WTC11 (cell line): ENCODE results near the gene ADAM17. TPM values are rescaled to one million over a fixed set of nuclear protein-coding genes. Genes with fewer than 3 reads are reported as not detected.

Experiments
- ATAC-seq: fragments of 200-7000 bp; cut with Tn5 transposase; 2 replicates; pipeline ENCODE4 v1.10.0; 2021; ENCODE audit warnings: mild to moderate bottlenecking, moderate library complexity
- CTCF ChIA-PET: fragments of 300-600 bp; sonication (Branson Sonifier 250); formaldehyde crosslinking; loops from one replicate; lab custom pipeline; 2021; ENCODE audit warnings: antibody characterized with exemption; lab: Charles Lee
- POLR2A ChIA-PET: fragments of 350-600 bp; sonication (Branson Sonifier 250); formaldehyde crosslinking; loops from one replicate; lab custom pipeline; 2021; ENCODE audit warnings: antibody characterized with exemption; lab: Charles Lee
- DNase-seq: peaks from one replicate; pipeline ENCODE4 v3.0.0; 2021; ENCODE audit warnings: low spot score
- H3K27ac Mint-ChIP-seq: 2 replicates; pipeline ENCODE4 v1.8.0; 2021; ENCODE audit warnings: mixed read lengths
- H3K27me3 Mint-ChIP-seq: 2 replicates; pipeline ENCODE4 v1.8.0; 2021; ENCODE audit warnings: low read depth, mild to moderate bottlenecking, moderate library complexity, mixed read lengths
- H3K36me3 Mint-ChIP-seq: 2 replicates; pipeline ENCODE4 v1.8.0; 2021; ENCODE audit warnings: mixed read lengths
- H3K4me1 Mint-ChIP-seq: 2 replicates; pipeline ENCODE4 v1.8.0; 2022; ENCODE audit warnings: mixed read lengths
- H3K4me3 Mint-ChIP-seq: 2 replicates; pipeline ENCODE4 v1.8.0; 2021; ENCODE audit warnings: mild to moderate bottlenecking, moderate library complexity, mixed read lengths
- H3K9me3 Mint-ChIP-seq: 2 replicates; pipeline ENCODE4 v1.8.0; 2021; ENCODE audit warnings: mixed read lengths
- AFF4 ChIP-seq: sonication (generic); formaldehyde crosslinking; IDR thresholded peaks from 2 replicates; pipeline ENCODE4 v1.8.1; 2023; ENCODE audit warnings: mild to moderate bottlenecking, missing genetic modification reagents, borderline replicate concordance
- ATF6 ChIP-seq: sonication (generic); formaldehyde crosslinking; IDR thresholded peaks from 2 replicates; pipeline ENCODE4 v1.8.1; 2023; ENCODE audit warnings: mild to moderate bottlenecking, missing genetic modification reagents
- ESRRA ChIP-seq: sonication (generic); formaldehyde crosslinking; IDR thresholded peaks from 2 replicates; pipeline ENCODE4 v1.8.1; 2022; ENCODE audit warnings: mild to moderate bottlenecking, missing genetic modification reagents, borderline replicate concordance
- FOXK1 ChIP-seq: sonication (generic); formaldehyde crosslinking; IDR thresholded peaks from 2 replicates; pipeline ENCODE4 v1.8.0; 2022; ENCODE audit warnings: mild to moderate bottlenecking, moderate library complexity, missing genetic modification reagents
- HMGXB4 ChIP-seq: sonication (generic); formaldehyde crosslinking; IDR thresholded peaks from 2 replicates; pipeline ENCODE4 v1.8.1; 2023; ENCODE audit warnings: mild to moderate bottlenecking, moderate library complexity, missing genetic modification reagents
- JAZF1 ChIP-seq: fragments of 250-450 bp; sonication (Bioruptor Pico); IDR thresholded peaks from 2 replicates; pipeline ENCODE4 v1.9.0; 2021; ENCODE audit warnings: moderate library complexity, mild to moderate bottlenecking, inconsistent platforms
- MYBL2 ChIP-seq: sonication (generic); formaldehyde crosslinking; IDR thresholded peaks from 2 replicates; pipeline ENCODE4 v1.8.1; 2023; ENCODE audit warnings: mild to moderate bottlenecking, moderate library complexity, missing genetic modification reagents
- NR1H2 ChIP-seq: sonication (generic); formaldehyde crosslinking; IDR thresholded peaks from 2 replicates; pipeline ENCODE4 v1.9.0; 2021; ENCODE audit warnings: mild to moderate bottlenecking, moderate library complexity, missing genetic modification reagents
- OVOL2 ChIP-seq: fragments of 250-450 bp; sonication (Bioruptor Pico); IDR thresholded peaks from 2 replicates; pipeline ENCODE4 v1.9.0; 2021; ENCODE audit warnings: mild to moderate bottlenecking, borderline replicate concordance
- PREB ChIP-seq: sonication (generic); formaldehyde crosslinking; IDR thresholded peaks from 2 replicates; pipeline ENCODE4 v1.8.1; 2022; ENCODE audit warnings: mild to moderate bottlenecking, missing genetic modification reagents, moderate library complexity, borderline replicate concordance
- PRRX2 ChIP-seq: fragments of 250-450 bp; sonication (Bioruptor Pico); IDR thresholded peaks from 2 replicates; pipeline ENCODE4 v1.8.0; 2021; ENCODE audit warnings: mild to moderate bottlenecking
- SMAD3 ChIP-seq: sonication (generic); formaldehyde crosslinking; IDR thresholded peaks from 2 replicates; pipeline ENCODE4 v1.8.0; 2022; ENCODE audit warnings: missing genetic modification reagents, mild to moderate bottlenecking, borderline replicate concordance
- USF1 ChIP-seq: sonication (generic); formaldehyde crosslinking; IDR thresholded peaks from 2 replicates; pipeline ENCODE4 v1.8.0; 2022; ENCODE audit warnings: mild to moderate bottlenecking, missing genetic modification reagents
- ZBTB21 ChIP-seq: sonication (generic); formaldehyde crosslinking; IDR thresholded peaks from 2 replicates; pipeline ENCODE4 v1.8.1; 2023; ENCODE audit warnings: mild to moderate bottlenecking, missing genetic modification reagents, borderline replicate concordance
- ZNF232 ChIP-seq: sonication (generic); formaldehyde crosslinking; IDR thresholded peaks from 2 replicates; pipeline ENCODE4 v1.8.0; 2022; ENCODE audit warnings: mild to moderate bottlenecking, missing genetic modification reagents
- ZNF317 ChIP-seq: sonication (generic); formaldehyde crosslinking; IDR thresholded peaks from 2 replicates; pipeline ENCODE4 v1.8.1; 2023; ENCODE audit warnings: low read depth, mild to moderate bottlenecking, moderate library complexity, missing genetic modification reagents, borderline replicate concordance
- ZNF423 ChIP-seq: fragments of 250-450 bp; sonication (Bioruptor Pico); IDR thresholded peaks from 2 replicates; pipeline ENCODE4 v2.1.2; 2022; ENCODE audit warnings: mild to moderate bottlenecking, moderate library complexity
- ZNF671 ChIP-seq: fragments of 250-450 bp; sonication (Bioruptor Pico); IDR thresholded peaks from 2 replicates; pipeline ENCODE4 v1.8.0; 2021; ENCODE audit warnings: mild to moderate bottlenecking
- total RNA-seq: library from RNA; stranded (reverse); gene quantifications from 3 replicates; pipeline ENCODE4 v1.2.3, GENCODE V29; 2021

Gene ADAM17
- total RNA-seq, 1 experiment from 2014 or later: 25.9 TPM

- H3K27me3 Mint-ChIP-seq: no peaks in the 10 kb centered on the region
- ATAC-seq: no peak
- no peak for TF ChIP-seq ESRRA (CRISPR knock-in tag)
- no peak for TF ChIP-seq PREB (CRISPR knock-in tag)
- no peak for TF ChIP-seq MYBL2 (CRISPR knock-in tag)
- no peak for TF ChIP-seq ZNF423 (CRISPR knock-in tag)
- no peak for TF ChIP-seq SMAD3 (CRISPR knock-in tag)
- no peak for TF ChIP-seq FOXK1
- TF ChIP-seq JAZF1 (CRISPR knock-in tag): no peak
- TF ChIP-seq ZNF317 (CRISPR knock-in tag): no peak
- no peak overlapping the region for H3K4me3 Mint-ChIP-seq
- H3K9me3 Mint-ChIP-seq: no peaks in the 10 kb centered on the region
- ChIA-PET POLR2A (no interaction called here), CTCF (interaction anchor here (1.9 kb wide), 1 partner anchor 11 kb away, joined by 5 read pairs; the partner anchor contains the start of gene ADAM17)
- H3K4me1 Mint-ChIP-seq: peaks cover 30% of the 10 kb centered on the region
- no peak overlapping the region for H3K27ac Mint-ChIP-seq
- no peak for DNase-seq
- H3K36me3 Mint-ChIP-seq: 0 out of 2 replicates have a peak, but pooled peaks cover 3% of the 10 kb centered on the region
These were observed 10.1 kb downstream of the ADAM17 start for GRCh38 chr2:9545502-9545901.

GRCh38 chr2:9543557-9543956 is 12.1 kb downstream of the ADAM17 start:
- Mint-ChIP-seq H3K36me3 (0 out of 2 replicates have a peak, but pooled peaks cover 3% of the 10 kb centered on the region), H3K27me3 (no peaks in the 10 kb centered on the region), H3K9me3 (no peaks in the 10 kb centered on the region), H3K4me3 (no peak overlapping the region), H3K27ac (no peak overlapping the region), H3K4me1 (peaks cover 19% of the 10 kb centered on the region)
- DNase-seq (no peak), ATAC-seq (no peak)
- POLR2A ChIA-PET: interaction anchor here (0.5 kb wide), 1 partner anchor 20 kb away, joined by 4 read pairs; no protein-coding TSS in a partner anchor
- CTCF ChIA-PET: no interaction called here
- TF ChIP-seq PRRX2 (CRISPR knock-in tag) (no peak), HMGXB4 (CRISPR knock-in tag) (no peak), ZBTB21 (CRISPR knock-in tag) (no peak), USF1 (CRISPR knock-in tag) (no peak), ZNF232 (CRISPR knock-in tag) (no peak), NR1H2 (CRISPR knock-in tag) (no peak), ZNF671 (CRISPR knock-in tag) (no peak), OVOL2 (CRISPR knock-in tag) (no peak), AFF4 (CRISPR knock-in tag) (no peak), ATF6 (CRISPR knock-in tag) (no peak)
